Testis (tissue), 3 donors: ENCODE measurements around the gene SMIM35. TPM values are rescaled to one million over a fixed set of nuclear protein-coding genes. Genes with fewer than 3 reads are reported as not detected.

Experiments
- DNase-seq: peaks from one replicate; pipeline ENCODE4 v3.0.0-alpha.2; 2019
- H3K27ac ChIP-seq, 2 donors: fragments of 200-600 bp; sonication (generic); one replicate each; pipeline ENCODE4 v1.5.1; 2019
- H3K27me3 ChIP-seq: fragments of 200-600 bp; sonication (generic); one replicate; pipeline ENCODE4 v1.5.1; 2019
- H3K36me3 ChIP-seq: fragments of 200-600 bp; sonication (generic); one replicate; pipeline ENCODE4 v1.5.1; 2017; ENCODE audit warnings: low read depth; ENCODE audit errors: missing control alignments
- H3K4me1 ChIP-seq: fragments of 200-600 bp; sonication (generic); one replicate; pipeline ENCODE4 v1.5.1; 2019
- H3K4me3 ChIP-seq, 2 donors: fragments of 200-600 bp; sonication (generic); one replicate each; pipeline ENCODE4 v1.5.1; 2017 to 2019
- H3K9me3 ChIP-seq: fragments of 200-600 bp; sonication (generic); one replicate; pipeline ENCODE4 v1.5.1; 2017
- CTCF ChIP-seq, 3 experiments: fragments of 450-650 bp in 2 of 3; fragments of 200-600 bp in 1 of 3; sonication (generic) in 1 of 3; IDR thresholded peaks; one replicate each; pipeline ENCODE4 v1.5.1; 2016 to 2019; ENCODE audit warnings: antibody characterized with exemption in 3 of 3, mild to moderate bottlenecking in 2 of 3, moderate library complexity in 1 of 3
- POLR2A ChIP-seq: fragments of 450-650 bp; IDR thresholded peaks from one replicate; pipeline ENCODE4 v1.6.1; 2017; ENCODE audit warnings: antibody characterized with exemption, mild to moderate bottlenecking, moderate library complexity
- WGBS, 2 donors: methylation state at CpG; one replicate each; pipeline ENCODE4 v1.1.5; 2018; 5-methylcytosine and 5-hydroxymethylcytosine counted together
- intact Hi-C: fragments of 100-400 bp; cut with DNase I; formaldehyde crosslinking; loops from one replicate; pipeline ENCODE4 v1.15.1; 2023; ENCODE audit warnings: low total_unique reads
- polyA plus RNA-seq: library from polyadenylated mRNA; stranded (reverse); fragments of 350-450 nt; fragmentation: Illumina TruSeq; extraction: RNeasy Lipid Tissue Mini Kit (QIAGEN cat#74804); gene quantifications from one replicate; pipeline ENCODE4 v1.2.3, GENCODE V29; 2014; ENCODE audit warnings: low read depth, low replicate concordance; ENCODE audit not compliant: insufficient read depth
- total RNA-seq, 2 donors: library from RNA; depleted of rRNA; stranded (reverse); fragments of >200 nt; gene quantifications; one replicate each; pipeline ENCODE4 v1.2.3, GENCODE V29; 2016

The SMIM35 gene
- total and polyA plus RNA-seq, 3 donors from 2014 or later, result 0.17 to 0.19 TPM; not detected in 1

DNA sequence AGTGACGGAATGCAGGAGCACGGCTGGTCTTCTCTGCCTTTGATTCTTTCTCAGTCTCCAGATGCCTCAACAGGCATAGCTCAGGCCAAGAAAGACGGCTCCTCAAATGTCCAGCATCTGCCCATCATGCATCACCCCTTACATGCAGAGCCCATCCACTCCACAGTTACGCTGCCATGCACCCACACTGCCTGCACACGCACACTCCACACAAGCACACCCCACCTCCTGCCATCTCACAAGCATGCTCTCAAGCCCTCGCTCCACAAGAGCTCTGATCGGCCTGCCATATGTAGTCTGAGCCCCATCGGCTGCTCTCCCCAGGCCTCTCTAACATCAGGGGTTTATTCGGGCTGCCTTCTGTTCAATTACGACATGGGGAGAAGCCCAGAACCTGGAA, 47.1 kb upstream of the SMIM35 start:
- H3K4me3 ChIP-seq, result no peak overlapping the region

DNA sequence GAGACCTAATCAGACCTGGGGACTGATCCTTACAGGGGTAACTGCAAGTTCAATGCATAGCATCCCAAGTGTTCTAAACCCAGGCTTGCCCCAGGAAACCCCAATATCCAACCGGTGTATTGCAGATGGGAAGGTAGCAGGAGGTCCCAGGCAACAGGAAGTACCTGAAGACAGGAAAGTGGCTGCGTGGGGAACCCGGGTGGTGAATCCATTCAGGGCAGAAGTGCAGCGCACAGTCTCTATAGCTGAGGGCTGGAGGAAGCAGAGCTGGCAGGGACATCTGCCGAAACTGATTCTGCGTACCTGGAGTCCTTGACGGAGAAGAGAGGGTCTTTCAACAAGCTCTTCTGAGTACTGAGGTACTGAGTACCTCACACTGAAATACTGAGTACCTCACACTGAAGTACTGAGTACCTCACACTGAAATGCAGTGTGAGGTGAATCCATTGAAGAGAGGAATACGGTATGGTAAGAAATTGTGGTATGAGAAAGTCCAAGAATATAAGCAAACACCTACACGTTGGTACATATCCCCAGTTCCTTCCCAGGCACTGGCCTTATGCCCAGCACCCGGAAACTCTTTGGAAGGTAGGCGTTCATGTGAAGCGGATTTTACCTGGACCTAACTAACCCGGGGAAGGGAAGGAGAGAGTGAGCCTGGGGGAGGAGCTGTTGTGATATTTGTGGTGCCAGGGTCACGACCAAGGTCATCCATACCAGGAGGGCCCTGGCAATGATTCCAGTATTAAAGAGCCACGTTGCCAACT, 45.8 kb upstream of the SMIM35 start:
- H3K27ac ChIP-seq, result no peak overlapping the region
- H3K27me3 ChIP-seq, result no peaks in the 10 kb centered on the region
- H3K4me1 ChIP-seq, result no peaks in the 10 kb centered on the region
- WGBS, 2 donors, result 70 to 83% methylated on average over 15 of the region's 15 CpGs
- no peak for DNase-seq
- no peak overlapping the region for H3K4me3 ChIP-seq
- TF ChIP-seq CTCF (IDR thresholded peaks at IDR 0.05) (no peak), POLR2A (no peak)
- intact Hi-C loops, result no loop called here
- no peaks in the 10 kb centered on the region for H3K36me3 ChIP-seq
- H3K9me3 ChIP-seq, result no peaks in the 10 kb centered on the region

More for the DNA sequence above, 47.1 kb upstream of the SMIM35 start:
- no peak for DNase-seq
- intact Hi-C loops, result no loop called here
- WGBS, 2 donors, result 91 to 95% methylated on average over 10 of the region's 10 CpGs
- no peak for TF ChIP-seq CTCF (IDR thresholded peaks at IDR 0.05)
- no peak for TF ChIP-seq POLR2A
- no peaks in the 10 kb centered on the region for H3K36me3 ChIP-seq
- H3K27ac ChIP-seq, result no peak overlapping the region
- no peaks in the 10 kb centered on the region for H3K4me1 ChIP-seq
- no peaks in the 10 kb centered on the region for H3K27me3 ChIP-seq
- no peaks in the 10 kb centered on the region for H3K9me3 ChIP-seq

DNA sequence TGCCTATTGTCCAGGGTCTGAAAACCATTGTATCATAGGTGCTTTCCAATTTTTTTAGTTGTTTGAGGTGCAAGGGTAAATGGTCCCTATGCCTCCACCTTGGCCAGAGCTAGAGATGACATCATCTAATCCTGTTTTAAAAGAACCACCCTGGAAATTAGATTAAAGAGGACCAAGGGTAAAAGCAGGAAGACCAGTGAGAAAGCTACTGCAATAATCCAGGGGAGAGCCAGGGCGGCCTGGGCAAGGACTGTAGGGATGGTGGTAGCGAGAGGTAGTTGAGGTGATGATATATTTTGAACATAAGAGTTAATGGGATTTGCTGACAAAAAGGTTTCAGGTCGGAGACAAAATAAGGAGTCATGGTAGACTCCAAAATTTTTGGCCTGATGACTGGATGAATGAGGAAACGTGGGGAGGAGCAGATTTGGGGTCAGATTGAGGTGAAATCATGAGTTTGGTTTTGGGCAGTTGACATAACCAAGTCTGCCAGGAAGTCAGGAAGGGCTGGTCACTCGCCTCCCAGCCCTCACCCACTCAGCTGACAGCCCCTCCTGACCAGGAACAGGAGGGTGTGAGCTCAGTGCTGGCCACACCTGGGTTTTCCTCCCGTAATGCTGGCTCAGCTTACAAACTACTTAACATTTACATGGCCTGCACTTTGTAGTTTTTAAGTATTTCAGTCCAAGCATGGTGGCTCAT, 42.9 kb upstream of the SMIM35 start:
- H3K27ac ChIP-seq, result no peak overlapping the region
- TF ChIP-seq POLR2A (no peak), CTCF (IDR thresholded peaks at IDR 0.05) (no peak)
- intact Hi-C loops, result loop anchor here (2.0 kb wide), 1 partner anchor 21 kb away; no protein-coding TSS in a partner anchor
- DNase-seq, result no peak
- H3K27me3 ChIP-seq, result no peaks in the 10 kb centered on the region
- H3K9me3 ChIP-seq, result no peaks in the 10 kb centered on the region
- no peaks in the 10 kb centered on the region for H3K4me1 ChIP-seq
- 87 to 90% methylated on average over 6 of the region's 6 CpGs for WGBS, 2 donors
- H3K4me3 ChIP-seq, result no peak overlapping the region
- no peaks in the 10 kb centered on the region for H3K36me3 ChIP-seq

GRCh38 chr11:118128721-118129470, 42.1 kb upstream of the SMIM35 start:
- no peaks in the 10 kb centered on the region for H3K27me3 ChIP-seq
- WGBS, 2 donors, result 62 to 64% methylated on average over 11 of the region's 11 CpGs
- no peaks in the 10 kb centered on the region for H3K4me1 ChIP-seq
- TF ChIP-seq CTCF (IDR thresholded peaks at IDR 0.05), result no peak
- H3K36me3 ChIP-seq, result no peaks in the 10 kb centered on the region
- H3K9me3 ChIP-seq, result no peaks in the 10 kb centered on the region
- intact Hi-C loops, result loop anchor here (2.0 kb wide), 1 partner anchor 20 kb away; no protein-coding TSS in a partner anchor
- no peak overlapping the region for H3K4me3 ChIP-seq
- no peak for DNase-seq
- no peak overlapping the region for H3K27ac ChIP-seq
